ENCODE measurements around the gene LRRC42.

LRRC42 gene

DNA sequence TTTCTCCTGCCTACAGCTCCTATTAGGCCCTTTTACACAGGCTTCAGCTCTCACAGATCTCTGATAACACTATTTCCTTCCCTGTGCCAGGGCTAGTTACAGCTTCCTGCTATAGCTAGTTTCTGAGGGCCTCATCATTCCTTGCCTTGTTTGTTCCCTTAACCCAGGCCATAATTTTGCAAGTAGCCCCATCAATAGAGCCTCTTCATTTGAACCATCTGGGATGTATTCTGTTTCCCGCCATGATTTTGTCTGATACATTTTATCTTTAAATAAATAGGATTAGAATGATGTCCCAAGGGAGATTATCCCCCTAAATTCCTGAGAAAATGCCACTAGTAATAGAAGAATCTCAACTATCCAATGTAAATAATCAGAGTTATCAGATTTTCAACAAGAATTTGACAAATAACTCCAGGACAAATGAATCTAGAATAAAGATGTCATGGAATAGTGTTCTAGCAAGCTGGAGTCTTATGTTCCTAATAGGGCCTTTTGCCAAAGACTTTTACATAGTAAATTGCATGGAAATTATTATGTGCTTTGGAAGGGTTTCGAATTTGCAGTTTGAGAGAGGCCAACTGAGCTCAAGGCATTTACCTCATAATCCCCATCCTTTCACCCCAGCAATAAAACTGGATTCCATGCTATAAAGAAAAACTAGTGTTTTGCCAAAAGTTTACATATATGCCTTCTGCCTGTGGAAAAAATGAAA, 16.7 kb upstream of the LRRC42 start:
- TF ChIP-seq GATA3 (IDR thresholded peaks at IDR 0.05; ENCODE audit: low read depth, low read length) (no peak), GATA2 (IDR thresholded peaks at IDR 0.05; ENCODE audit: low read depth, low read length) (peak; percentile 11; the same call in 1 of the 2 replicates)

DNA sequence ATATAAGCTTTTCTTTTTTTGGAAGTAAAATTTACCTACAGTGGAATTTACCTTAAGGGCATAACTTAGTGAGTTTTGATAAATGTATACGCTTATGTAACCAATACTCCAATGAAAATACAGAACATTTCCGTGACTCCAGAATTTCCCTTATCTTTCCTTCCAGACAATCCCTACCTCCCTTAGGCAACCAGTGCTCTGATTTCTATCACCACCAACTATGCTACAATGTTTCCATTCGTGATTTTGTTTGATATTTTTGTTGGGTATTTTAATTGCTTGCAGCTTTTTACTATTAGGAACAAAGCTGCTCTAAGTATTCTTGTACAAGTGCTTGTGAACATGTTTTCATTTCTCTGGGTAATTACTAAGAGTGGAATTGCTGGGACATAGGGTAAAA, 15.2 kb upstream of the LRRC42 start:
- TF ChIP-seq GATA3 (IDR thresholded peaks at IDR 0.05; ENCODE audit: low read depth, low read length) (no peak), GATA2 (IDR thresholded peaks at IDR 0.05; ENCODE audit: low read depth, low read length) (no peak)

DNA sequence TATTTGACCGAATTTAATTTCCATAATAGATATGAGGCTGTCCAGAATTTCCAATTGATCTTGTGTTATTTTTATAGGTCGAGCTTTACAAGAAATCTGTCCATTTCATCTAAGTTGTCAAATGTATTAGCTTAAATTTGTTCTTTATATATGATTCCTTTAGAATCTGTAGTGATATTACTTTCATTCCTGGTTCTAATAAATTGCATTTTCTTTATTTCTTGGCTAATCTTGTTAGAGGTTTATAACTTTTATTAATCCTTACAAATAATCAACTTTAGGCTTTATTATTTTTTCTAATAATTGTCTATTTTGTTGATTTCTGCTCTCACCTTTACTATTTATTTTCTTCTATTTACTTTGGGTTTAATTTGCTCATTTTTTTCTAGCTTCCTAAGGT, 14.6 kb upstream of the LRRC42 start:
- TF ChIP-seq GATA3 (IDR thresholded peaks at IDR 0.05; ENCODE audit: low read depth, low read length): no peak
- TF ChIP-seq GATA2 (IDR thresholded peaks at IDR 0.05; ENCODE audit: low read depth, low read length): no peak

DNA sequence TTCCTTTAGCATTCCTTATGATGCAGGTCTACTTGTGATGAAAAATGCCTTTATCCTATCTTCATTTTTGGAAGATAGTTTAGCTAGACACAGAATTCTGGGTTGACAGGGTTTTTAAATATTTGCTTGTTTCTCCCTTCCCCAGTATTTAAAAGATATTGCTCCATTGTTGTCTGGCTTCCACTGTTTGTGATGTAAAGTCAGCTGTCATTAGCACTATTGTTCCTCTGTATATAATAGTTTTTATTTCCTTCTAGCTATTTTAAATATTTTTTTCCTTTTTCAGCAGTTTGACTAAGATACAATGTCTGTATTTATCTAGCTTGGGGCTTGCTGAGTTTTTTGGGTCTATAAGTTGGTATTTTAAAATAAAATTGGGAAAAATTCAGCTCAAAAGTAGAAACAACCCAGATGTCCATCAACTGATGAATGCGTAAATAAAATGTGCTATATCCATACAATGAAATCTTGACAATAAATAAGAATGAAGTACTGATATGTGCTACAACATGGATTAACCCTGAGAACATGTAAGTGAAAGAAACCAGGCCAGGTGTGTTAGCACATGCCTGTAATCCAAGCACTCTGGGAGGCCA, 11.9 kb upstream of the LRRC42 start:
- no peak for TF ChIP-seq GATA2 (IDR thresholded peaks at IDR 0.05; ENCODE audit: low read depth, low read length)
- TF ChIP-seq GATA3 (IDR thresholded peaks at IDR 0.05; ENCODE audit: low read depth, low read length): no peak

DNA sequence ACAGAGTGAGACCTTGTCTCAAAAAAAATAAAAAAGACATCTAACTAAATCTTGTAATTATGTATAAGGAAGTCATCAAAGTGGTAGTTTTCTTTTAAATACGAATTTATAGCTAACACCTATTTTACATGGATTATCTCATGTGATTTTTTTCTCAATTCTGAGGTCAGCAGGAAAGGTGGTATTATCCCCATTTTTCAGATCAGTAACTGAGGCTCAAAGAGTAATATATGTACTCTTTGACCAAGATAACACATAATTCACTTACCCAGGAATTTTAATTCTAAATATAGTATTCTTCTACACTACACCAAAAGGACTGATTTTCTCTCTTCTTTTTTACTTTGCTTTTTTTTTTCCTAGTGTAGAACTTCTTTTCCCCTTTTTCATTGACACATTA, 9.7 kb upstream of the LRRC42 start:
- TF ChIP-seq GATA2 (IDR thresholded peaks at IDR 0.05; ENCODE audit: low read depth, low read length): no peak
- no peak for TF ChIP-seq GATA3 (IDR thresholded peaks at IDR 0.05; ENCODE audit: low read depth, low read length)

DNA sequence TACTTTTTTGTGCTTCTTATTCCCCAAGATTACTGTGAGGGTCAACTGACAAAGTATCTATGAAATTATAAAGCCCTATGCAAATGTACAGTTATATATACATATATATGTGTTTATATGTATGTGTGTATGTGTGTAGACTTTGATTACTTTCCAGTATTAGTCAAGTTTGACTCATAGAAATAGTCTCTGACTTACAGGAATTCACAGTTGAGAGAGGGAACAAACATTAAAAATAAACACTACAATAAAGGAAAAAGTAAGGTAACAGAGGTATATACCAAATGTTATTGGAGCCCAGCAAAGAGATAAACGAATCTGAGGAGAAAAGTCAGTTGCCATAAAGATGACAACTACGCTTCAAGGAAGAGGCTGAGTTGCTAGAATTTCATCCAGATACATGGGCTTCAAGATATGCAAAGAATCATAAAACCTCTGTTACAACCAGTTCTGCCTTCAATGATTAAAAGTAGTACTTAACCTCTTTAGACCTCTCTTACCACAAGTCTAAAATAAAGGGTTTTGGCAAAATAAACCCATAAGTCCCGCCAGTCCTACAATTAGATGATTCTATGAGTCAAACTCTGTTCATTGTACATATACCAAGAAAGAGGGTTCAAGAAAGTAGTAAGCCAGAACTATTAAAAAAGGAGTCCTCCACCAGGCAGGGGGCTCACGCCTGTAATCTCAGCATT, 7.9 kb upstream of the LRRC42 start:
- TF ChIP-seq GATA2 (IDR thresholded peaks at IDR 0.05; ENCODE audit: low read depth, low read length): no peak
- no peak for TF ChIP-seq GATA3 (IDR thresholded peaks at IDR 0.05; ENCODE audit: low read depth, low read length)

DNA sequence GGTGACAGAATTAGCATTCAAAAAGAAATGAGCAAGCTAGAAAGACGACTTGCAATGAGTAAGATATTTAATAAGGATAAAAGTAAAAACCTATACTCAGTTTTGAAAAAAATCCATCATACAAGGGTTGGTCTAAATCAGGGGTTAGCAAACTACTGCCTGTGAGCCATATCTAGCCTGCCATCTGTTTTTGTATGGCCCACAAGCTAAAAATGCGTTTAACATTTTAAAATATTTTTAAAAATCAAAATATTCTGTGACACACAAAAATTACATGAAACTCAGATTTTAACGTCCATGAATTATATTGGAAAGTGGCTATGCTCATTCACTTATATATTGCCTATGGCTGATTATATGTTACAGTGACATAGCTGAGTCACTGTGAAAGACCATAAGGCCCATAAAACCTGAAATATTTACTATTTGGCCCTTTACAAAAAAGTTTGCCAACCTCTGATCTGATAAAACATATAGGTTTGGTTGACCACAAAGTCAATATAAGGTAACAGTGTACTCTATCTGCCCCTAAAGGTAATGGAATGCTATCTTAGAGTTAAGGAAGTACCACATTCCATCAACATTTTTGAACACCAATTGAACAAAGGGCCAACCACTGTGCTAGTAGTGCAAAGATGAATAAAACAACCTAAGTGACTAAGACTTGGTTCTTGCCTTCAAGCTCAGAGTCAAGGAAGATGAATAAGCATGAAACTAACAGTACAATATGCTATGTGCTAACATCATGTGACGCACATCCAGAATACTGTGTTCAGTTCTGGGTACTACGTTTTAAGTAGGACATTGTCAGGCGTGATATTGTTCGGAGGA, 3.8 kb upstream of the LRRC42 start:
- TF ChIP-seq GATA2 (IDR thresholded peaks at IDR 0.05; ENCODE audit: low read depth, low read length): no peak
- TF ChIP-seq GATA3 (IDR thresholded peaks at IDR 0.05; ENCODE audit: low read depth, low read length): no peak

DNA sequence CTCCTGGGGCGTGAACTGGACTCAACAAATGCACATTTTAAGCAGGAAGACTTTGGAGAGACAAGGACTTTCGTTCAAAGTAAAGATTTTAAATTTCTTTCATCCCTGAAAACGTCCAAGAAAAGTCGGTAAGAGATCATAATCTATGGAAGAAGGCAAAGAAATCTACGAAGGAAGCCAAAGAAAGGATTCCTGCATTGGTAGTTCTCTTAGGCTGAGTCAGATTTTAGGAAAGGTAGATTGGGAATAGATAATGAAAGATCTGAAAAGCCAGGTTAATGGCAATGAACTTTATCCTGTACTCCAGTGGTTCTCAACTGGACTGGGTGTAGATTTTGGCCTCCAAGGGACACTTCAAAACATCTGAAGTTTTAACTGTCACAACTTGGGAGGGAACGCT, 3.1 kb upstream of the LRRC42 start:
- TF ChIP-seq GATA2 (IDR thresholded peaks at IDR 0.05; ENCODE audit: low read depth, low read length) (no peak), GATA3 (IDR thresholded peaks at IDR 0.05; ENCODE audit: low read depth, low read length) (no peak)

DNA sequence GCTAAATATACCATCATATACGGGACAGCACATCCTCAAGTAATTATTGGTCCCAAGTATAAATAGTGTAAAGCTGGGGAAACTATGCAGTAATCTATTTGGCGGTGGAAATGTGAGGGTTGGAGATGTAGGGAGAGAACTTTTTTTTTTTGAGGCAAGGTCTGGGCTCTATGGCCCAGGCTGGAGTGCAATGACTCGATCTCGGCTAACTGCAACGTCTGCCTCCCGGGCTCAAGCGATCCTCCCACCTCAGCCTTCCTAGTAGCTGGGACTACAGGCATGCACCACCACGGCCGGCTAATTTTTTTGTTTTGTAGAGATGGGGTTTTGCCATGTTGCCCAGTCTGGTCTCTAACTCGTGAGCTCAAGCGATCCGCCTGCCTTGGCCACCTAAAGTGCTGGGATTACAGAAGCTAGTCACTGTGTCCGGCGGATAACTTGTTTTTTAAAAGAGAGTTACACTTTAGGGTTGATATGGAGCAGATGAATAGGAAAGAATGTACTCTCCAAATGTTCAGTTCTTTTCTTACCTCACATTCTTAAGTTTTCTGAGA, 2.6 kb upstream of the LRRC42 start:
- TF ChIP-seq GATA3 (IDR thresholded peaks at IDR 0.05; ENCODE audit: low read depth, low read length) (no peak), GATA2 (IDR thresholded peaks at IDR 0.05; ENCODE audit: low read depth, low read length) (no peak)

DNA sequence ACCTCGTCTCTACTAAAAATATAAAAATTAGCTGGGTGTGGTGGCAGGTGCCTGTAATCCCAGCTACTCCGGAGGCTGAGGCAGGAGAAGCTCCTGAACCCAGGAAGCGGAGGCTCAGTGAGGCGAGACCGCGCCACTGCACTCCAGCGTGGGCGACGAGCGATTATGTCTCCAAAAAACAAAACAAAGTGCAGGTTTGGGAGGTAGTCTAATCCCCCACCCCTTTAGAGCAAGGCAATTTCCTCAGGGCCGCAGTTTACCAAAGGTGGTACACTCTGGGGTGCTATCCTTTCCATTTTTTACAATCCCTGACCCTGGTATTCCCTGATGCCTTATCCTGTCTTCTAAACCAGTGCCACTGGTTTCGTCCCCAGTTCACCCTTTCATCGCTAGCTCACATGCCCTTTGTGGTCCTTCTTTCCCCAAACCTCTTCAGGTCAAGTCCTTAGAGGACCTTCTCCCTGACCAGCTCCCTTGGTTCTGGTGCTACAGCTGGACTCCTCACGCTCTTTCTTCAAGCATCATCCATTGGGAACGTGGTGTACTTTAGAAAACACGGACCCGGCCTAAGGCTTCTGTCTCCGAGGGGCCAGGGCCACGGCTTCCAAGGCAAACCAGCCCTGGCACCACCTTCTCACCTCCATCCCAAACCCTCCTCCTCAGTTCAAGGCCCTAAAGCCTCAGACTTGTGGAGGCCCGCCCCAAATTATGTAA, 1.5 kb upstream of the LRRC42 start:
- TF ChIP-seq GATA2 (IDR thresholded peaks at IDR 0.05; ENCODE audit: low read depth, low read length): no peak
- TF ChIP-seq GATA3 (IDR thresholded peaks at IDR 0.05; ENCODE audit: low read depth, low read length): no peak

DNA sequence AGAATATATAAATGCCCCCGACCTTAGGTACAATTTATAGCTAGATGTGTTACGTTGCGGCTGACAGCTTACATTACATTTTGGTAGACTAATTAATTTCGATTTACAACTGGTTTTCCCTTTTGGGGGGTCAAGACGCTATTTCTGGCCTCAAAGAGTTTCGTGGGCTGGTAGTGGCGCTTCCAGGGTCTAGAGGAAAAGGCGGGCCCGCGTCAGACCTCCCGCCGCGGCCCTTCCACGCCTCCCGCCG, 1.0 kb upstream of the LRRC42 start:
- no peak for TF ChIP-seq GATA3 (IDR thresholded peaks at IDR 0.05; ENCODE audit: low read depth, low read length)

DNA sequence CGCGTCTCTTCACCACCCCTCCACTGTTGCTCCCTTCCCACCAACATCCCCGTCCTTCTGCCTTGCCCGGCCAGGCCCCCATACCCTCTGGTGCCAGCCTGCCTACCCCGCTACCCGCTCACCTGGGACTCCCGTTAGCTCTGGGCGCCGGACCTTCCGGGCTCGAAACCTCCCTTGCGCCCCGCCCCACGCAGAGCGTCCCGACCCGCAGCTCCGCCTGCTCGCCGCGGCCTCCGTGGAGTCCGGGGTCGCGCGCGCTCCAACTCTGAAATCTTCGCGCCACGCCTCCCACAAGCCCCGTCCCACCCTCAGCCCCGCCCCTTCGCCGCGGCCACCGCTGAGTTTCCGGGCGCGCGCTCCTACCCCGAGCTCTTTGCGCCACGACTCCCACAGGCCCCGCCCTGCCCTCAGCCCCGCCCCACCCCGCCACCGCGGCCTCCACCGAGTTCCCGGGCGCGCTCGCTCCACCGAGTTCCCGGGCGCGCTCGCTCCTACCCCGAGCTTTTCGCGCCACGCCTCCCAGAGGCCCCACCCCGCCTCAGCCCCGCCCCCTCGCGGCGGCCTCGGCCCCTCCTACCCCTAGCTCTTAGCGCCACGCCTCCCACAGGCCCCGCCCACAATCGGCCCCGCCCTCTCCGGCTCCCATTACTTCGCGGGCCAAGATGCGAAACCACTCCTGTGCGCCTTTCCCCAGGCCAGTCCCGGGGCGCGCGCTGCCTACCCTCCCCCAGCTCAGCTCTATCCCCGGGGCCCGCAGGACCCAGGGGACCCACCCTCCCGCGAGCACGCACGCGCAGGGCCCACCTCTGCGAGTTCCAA, 508 bp upstream of the LRRC42 start, which contains the start of gene IFT25:
IFT25 (minus strand) TSS at position 267 of the 819 bp plus-strand sequence. CDS start 5,617 bp downstream, outside the sequence.
- TF ChIP-seq GATA3 (IDR thresholded peaks at IDR 0.05; ENCODE audit: low read depth, low read length): no peak
- no peak for TF ChIP-seq GATA2 (IDR thresholded peaks at IDR 0.05; ENCODE audit: low read depth, low read length)

Data from SH-SY5Y (cell line).